ENCODE results near the gene RUFY3. TPM values are rescaled to one million over a fixed set of nuclear protein-coding genes. Genes with fewer than 3 reads are reported as not detected.

RUFY3 gene
- total RNA-seq, 1 experiment from 2014 or later: 48.0 TPM

DNA sequence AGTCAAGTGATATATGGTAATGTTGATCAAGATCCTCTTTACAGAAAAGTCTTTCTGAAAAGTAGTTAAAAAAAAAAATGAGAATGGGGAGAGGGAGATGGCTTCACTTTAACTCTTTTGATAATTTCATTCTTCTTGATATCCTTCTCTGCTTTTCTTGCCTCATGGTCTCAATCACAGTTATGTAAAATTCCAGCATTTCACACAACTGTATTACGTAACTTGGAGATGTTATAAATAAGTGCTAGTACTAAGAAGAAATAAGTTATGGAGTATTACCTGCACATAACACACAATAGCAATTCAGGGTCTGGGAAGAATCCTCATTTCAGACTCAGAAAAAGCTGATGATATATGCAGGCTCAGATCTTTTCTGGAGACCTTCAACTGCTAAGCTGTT, 22.0 kb downstream of the RUFY3 start:
- Histone ChIP-seq H2BK120ac (ENCODE audit: low read depth, low read length, poor library complexity, severe bottlenecking) (no peak overlapping the region), H4K20me1 (ENCODE audit: control insufficient read depth, insufficient read depth, insufficient read length) (no peaks in the 10 kb centered on the region), H3K79me1 (ENCODE audit: insufficient read depth, low read depth, low read length, poor library complexity, severe bottlenecking) (no peaks in the 10 kb centered on the region), H2BK5ac (ENCODE audit: insufficient read length, low read length) (no peak overlapping the region), H3K79me2 (ENCODE audit: insufficient read depth, low read length) (no peaks in the 10 kb centered on the region), H3K9me3 (ENCODE audit: control insufficient read depth, low read depth, low read length) (no peaks in the 10 kb centered on the region), H3K27me3 (ENCODE audit: insufficient read depth, low read length) (no peaks in the 10 kb centered on the region), H2BK15ac (ENCODE audit: low read depth, low read length) (no peak overlapping the region), H4K91ac (ENCODE audit: insufficient read length, low read depth, low read length) (no peak overlapping the region), H3K4ac (ENCODE audit: low read depth, low read length) (no peak overlapping the region), H3K9ac (ENCODE audit: extremely low read depth, insufficient read length, low read length) (no peak overlapping the region), H3K14ac (ENCODE audit: insufficient read depth, low read length) (no peak overlapping the region), H3K23ac (ENCODE audit: insufficient read length, low read depth, low read length) (no peak overlapping the region), H2BK20ac (ENCODE audit: low read depth, low read length, poor library complexity, severe bottlenecking) (no peak overlapping the region), H2AFZ (ENCODE audit: low read length) (no peak overlapping the region), H3K4me2 (ENCODE audit: insufficient read depth, insufficient read length, low read length) (no peak overlapping the region), H3K56ac (ENCODE audit: insufficient read length, low read depth, low read length) (no peak overlapping the region), H3K18ac (ENCODE audit: insufficient read length, low read depth, low read length) (no peak overlapping the region), H3K4me1 (ENCODE audit: insufficient read depth, low read length) (no peaks in the 10 kb centered on the region), H2BK12ac (ENCODE audit: insufficient read length, low read depth, low read length) (no peak overlapping the region), H3K23me2 (ENCODE audit: insufficient read length, low read depth, low read length, poor library complexity, severe bottlenecking) (no peaks in the 10 kb centered on the region), H2AK5ac (ENCODE audit: insufficient read length, low read length) (no peak overlapping the region), H3T11ph (ENCODE audit: low read length) (no peak overlapping the region), H3K27ac (ENCODE audit: insufficient read length, low read depth, low read length) (no peak overlapping the region), H4K5ac (ENCODE audit: insufficient read length, low read depth, low read length) (no peak overlapping the region), H4K8ac (replicated peaks; ENCODE audit: insufficient read length, low read depth, low read length) (no peak overlapping the region)
- Mint-ChIP-seq H3K36me3 (ENCODE audit: insufficient read depth in 1 of 3, low read depth in 3 of 3) (no peaks in the 10 kb centered on the region), H3K27me3 (ENCODE audit: low read depth) (no peaks in the 10 kb centered on the region), H3K4me1 (peaks cover 19 to 21% of the 10 kb centered on the region in 2 experiments), H3K27ac (no peak overlapping the region), H3K4me3 (no peak overlapping the region), H3K9me3 (no peaks in the 10 kb centered on the region)
- no CpG with 5 or more reads among the region's 1 CpG for WGBS (ENCODE audit: extremely low coverage, insufficient read length, low lambda C conversion rate)
- TF ChIP-seq, protein P1, sequence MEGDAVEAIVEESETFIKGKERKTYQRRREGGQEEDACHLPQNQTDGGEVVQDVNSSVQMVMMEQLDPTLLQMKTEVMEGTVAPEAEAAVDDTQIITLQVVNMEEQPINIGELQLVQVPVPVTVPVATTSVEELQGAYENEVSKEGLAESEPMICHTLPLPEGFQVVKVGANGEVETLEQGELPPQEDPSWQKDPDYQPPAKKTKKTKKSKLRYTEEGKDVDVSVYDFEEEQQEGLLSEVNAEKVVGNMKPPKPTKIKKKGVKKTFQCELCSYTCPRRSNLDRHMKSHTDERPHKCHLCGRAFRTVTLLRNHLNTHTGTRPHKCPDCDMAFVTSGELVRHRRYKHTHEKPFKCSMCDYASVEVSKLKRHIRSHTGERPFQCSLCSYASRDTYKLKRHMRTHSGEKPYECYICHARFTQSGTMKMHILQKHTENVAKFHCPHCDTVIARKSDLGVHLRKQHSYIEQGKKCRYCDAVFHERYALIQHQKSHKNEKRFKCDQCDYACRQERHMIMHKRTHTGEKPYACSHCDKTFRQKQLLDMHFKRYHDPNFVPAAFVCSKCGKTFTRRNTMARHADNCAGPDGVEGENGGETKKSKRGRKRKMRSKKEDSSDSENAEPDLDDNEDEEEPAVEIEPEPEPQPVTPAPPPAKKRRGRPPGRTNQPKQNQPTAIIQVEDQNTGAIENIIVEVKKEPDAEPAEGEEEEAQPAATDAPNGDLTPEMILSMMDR (conservative IDR thresholded peaks at IDR 0.05): no peak
- DNase-seq: no peak

Data from H9 (cell line).